H1 (cell line): ENCODE measurements around the gene BSDC1.

Experiments used
- SRF ChIP-seq: IDR thresholded peaks from 2 replicates; pipeline ENCODE4 v1.6.1; 2011; ENCODE audit warnings: mild to moderate bottlenecking, low read depth, low read length, moderate library complexity
- TF ChIP-seq, protein P1 (sequence below), 3 experiments: IDR thresholded peaks; 1 replicate in 2 of 3; 2 replicates in 1 of 3; pipeline versions ENCODE4 v1.5.1 to v1.6.1; 2011; ENCODE audit warnings: low read length in 3 of 3, mild to moderate bottlenecking in 3 of 3, inconsistent platforms in 2 of 3, low read depth in 1 of 3, moderate library complexity in 1 of 3; ENCODE audit not compliant: insufficient read depth in 1 of 3; ENCODE audit errors: control extremely low read depth in 1 of 3
- TF ChIP-seq, protein P2 (sequence below): IDR thresholded peaks from 2 replicates; pipeline ENCODE4 v1.6.1; 2011; ENCODE audit warnings: low read length, improper control_type of control experiment

DNA sequence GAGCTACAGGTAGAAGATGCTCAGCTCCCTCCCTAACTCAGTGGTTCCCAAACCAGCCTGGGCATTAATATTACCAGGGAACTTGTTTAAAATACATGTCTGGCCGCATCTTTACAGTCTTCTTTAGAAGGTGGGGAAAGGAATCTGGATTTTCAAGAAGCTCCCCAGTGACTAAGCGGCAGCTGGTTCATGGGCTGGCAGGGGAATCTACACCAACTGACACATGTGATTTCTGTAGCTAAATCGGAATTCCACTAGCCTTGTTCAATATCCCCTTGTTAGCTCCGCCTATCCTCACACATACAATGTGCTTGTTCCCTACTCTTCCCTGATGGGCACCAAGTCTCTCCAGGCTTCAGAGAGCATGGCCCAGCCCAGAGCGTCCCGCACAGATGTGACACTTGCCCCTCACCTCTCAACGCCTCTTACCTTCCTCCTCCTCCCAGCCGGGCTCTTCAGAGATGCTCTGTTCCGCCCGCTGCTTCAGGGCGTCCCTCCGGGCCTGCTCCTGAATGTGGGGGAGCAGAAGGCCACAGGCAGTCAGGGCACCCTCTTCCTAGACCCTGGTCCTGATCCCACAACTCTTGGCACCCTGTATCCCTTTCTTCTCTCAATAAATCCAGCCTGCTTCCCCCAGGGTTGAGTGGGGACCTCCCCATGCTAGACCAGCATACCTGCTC is 16.6 kb downstream of the BSDC1 start:
- TF ChIP-seq SRF = no peak
- TF ChIP-seq, protein P1, sequence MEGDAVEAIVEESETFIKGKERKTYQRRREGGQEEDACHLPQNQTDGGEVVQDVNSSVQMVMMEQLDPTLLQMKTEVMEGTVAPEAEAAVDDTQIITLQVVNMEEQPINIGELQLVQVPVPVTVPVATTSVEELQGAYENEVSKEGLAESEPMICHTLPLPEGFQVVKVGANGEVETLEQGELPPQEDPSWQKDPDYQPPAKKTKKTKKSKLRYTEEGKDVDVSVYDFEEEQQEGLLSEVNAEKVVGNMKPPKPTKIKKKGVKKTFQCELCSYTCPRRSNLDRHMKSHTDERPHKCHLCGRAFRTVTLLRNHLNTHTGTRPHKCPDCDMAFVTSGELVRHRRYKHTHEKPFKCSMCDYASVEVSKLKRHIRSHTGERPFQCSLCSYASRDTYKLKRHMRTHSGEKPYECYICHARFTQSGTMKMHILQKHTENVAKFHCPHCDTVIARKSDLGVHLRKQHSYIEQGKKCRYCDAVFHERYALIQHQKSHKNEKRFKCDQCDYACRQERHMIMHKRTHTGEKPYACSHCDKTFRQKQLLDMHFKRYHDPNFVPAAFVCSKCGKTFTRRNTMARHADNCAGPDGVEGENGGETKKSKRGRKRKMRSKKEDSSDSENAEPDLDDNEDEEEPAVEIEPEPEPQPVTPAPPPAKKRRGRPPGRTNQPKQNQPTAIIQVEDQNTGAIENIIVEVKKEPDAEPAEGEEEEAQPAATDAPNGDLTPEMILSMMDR (IDR thresholded peaks at IDR 0.05; ENCODE audit: control extremely low read depth in 1 of 3, insufficient read depth in 1 of 3, low read depth in 1 of 3, low read length in 3 of 3) = no peak
- TF ChIP-seq, protein P2, sequence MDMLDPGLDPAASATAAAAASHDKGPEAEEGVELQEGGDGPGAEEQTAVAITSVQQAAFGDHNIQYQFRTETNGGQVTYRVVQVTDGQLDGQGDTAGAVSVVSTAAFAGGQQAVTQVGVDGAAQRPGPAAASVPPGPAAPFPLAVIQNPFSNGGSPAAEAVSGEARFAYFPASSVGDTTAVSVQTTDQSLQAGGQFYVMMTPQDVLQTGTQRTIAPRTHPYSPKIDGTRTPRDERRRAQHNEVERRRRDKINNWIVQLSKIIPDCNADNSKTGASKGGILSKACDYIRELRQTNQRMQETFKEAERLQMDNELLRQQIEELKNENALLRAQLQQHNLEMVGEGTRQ = no peak
